ENCODE measurements around the gene ZNF157.
"Not testable (repeated sequence)": the region's sequence is repeated elsewhere in the genome, so short reads cannot be mapped to it uniquely, and the experiment has no call there.

Gene ZNF157

GRCh38 chrX:47370278-47370677 is at the start of gene ZNF157:
ZNF157 (plus strand) TSS chrX:47370578; CDS start chrX:47370669, 91 bp downstream.
- DNase-seq, result no peak

GRCh38 chrX:47321386-47321785 is 49.0 kb upstream of the ZNF157 start:
- peak; percentile 26 to 57 for DNase-seq

- no peak for DNase-seq
Measured at GRCh38 chrX:47321823-47322371, 48.5 kb upstream of the ZNF157 start.

- DNase-seq, result no peak
Measured at GRCh38 chrX:47327902-47328301, 42.5 kb upstream of the ZNF157 start.

- DNase-seq, result not testable (repeated sequence)
Measured at GRCh38 chrX:47332729-47333128, 37.6 kb upstream of the ZNF157 start.

- no peak for DNase-seq
Measured at GRCh38 chrX:47351706-47352105, 18.7 kb upstream of the ZNF157 start.

- no peak for DNase-seq
Measured at GRCh38 chrX:47358387-47359065, 11.9 kb upstream of the ZNF157 start.

GRCh38 chrX:47360423-47361179 is 9.8 kb upstream of the ZNF157 start:
- no peak for DNase-seq

- DNase-seq, result peak; percentile 22 to 67
Measured at GRCh38 chrX:47361538-47362511, 8.6 kb upstream of the ZNF157 start.

GRCh38 chrX:47366041-47366722 is 4.2 kb upstream of the ZNF157 start:
- DNase-seq, result peak; percentile 49

- no peak for DNase-seq
Measured at GRCh38 chrX:47373198-47373597, 2.8 kb downstream of the ZNF157 start.

- no peak for DNase-seq
Measured at GRCh38 chrX:47380268-47380667, 9.9 kb downstream of the ZNF157 start.

GRCh38 chrX:47380837-47381236 is 10.5 kb downstream of the ZNF157 start:
- not testable (repeated sequence) for DNase-seq

GRCh38 chrX:47384502-47384901 is 14.1 kb downstream of the ZNF157 start:
- peak; percentile 6 to 41 for DNase-seq

- no peak for DNase-seq
Measured at GRCh38 chrX:47390780-47391179, 20.4 kb downstream of the ZNF157 start.

GRCh38 chrX:47413179-47413594 is 42.8 kb downstream of the ZNF157 start:
- no peak for DNase-seq

- no peak for DNase-seq
Measured at GRCh38 chrX:47420265-47420664, 49.9 kb downstream of the ZNF157 start.

GRCh38 chrX:47420962-47421361 is 50.6 kb downstream of the ZNF157 start:
- DNase-seq, result no peak

- no peak for DNase-seq
Measured at GRCh38 chrX:47422444-47422843, 52.1 kb downstream of the ZNF157 start.

GRCh38 chrX:47430925-47431324 is 60.5 kb downstream of the ZNF157 start:
- no peak for DNase-seq

GRCh38 chrX:47446431-47446830 is 76.1 kb downstream of the ZNF157 start:
- no peak for DNase-seq

- DNase-seq, result no peak
Measured at GRCh38 chrX:47446971-47447370, 76.6 kb downstream of the ZNF157 start.

Data from NCI-H187 (cell line).